HG03575 (cell line): ENCODE data around the gene KIFC3.

Experiments
- ATAC-seq: cut with Tn5 transposase; IDR thresholded peaks from one replicate; pipeline ENCODE4 v1.9.1; 2021; ENCODE audit not compliant: unreplicated experiment, insufficient number of reproducible peaks, low FRiP score; ENCODE audit errors: extremely low read depth

KIFC3 gene

GRCh38 chr16:57759131-57759530 is 43.2 kb downstream of the KIFC3 start:
- ATAC-seq: no peak

GRCh38 chr16:57758331-57759117 is 43.8 kb downstream of the KIFC3 start:
- ATAC-seq: no peak

- no peak for ATAC-seq
Measured at GRCh38 chr16:57757883-57758282, 44.4 kb downstream of the KIFC3 start.

- ATAC-seq: no peak
Measured at GRCh38 chr16:57757326-57757786, 44.9 kb downstream of the KIFC3 start.

- ATAC-seq: no peak
Measured at GRCh38 chr16:57756424-57757325, 45.6 kb downstream of the KIFC3 start.

GRCh38 chr16:57755726-57756423 is 46.4 kb downstream of the KIFC3 start:
- ATAC-seq: no peak

- ATAC-seq: no peak
Measured at GRCh38 chr16:57755061-57755684, 47.1 kb downstream of the KIFC3 start.

GRCh38 chr16:57754354-57755060 is 47.8 kb downstream of the KIFC3 start:
- ATAC-seq: no peak

- no peak for ATAC-seq
Measured at GRCh38 chr16:57753448-57754353, 48.6 kb downstream of the KIFC3 start.

- ATAC-seq: no peak
Measured at GRCh38 chr16:57752581-57753447, 49.5 kb downstream of the KIFC3 start.

GRCh38 chr16:57752203-57752580 is 50.1 kb downstream of the KIFC3 start:
- no peak for ATAC-seq

- ATAC-seq: no peak
Measured at GRCh38 chr16:57751539-57752202, 50.6 kb downstream of the KIFC3 start.

- ATAC-seq: no peak
Measured at GRCh38 chr16:57750796-57751538, 51.3 kb downstream of the KIFC3 start.

- ATAC-seq: no peak
Measured at GRCh38 chr16:57749856-57750452, 52.3 kb downstream of the KIFC3 start.

GRCh38 chr16:57749101-57749692 is 53.1 kb downstream of the KIFC3 start:
- ATAC-seq: no peak
